NCI-H1436 treated with DMSO at 0.1 percent for 48 hours (cell line): ENCODE data around the gene LARP4B.

Experiments used
- DNase-seq: peaks from one replicate; lab custom pipeline; 2025; lab: John Stamatoyannopoulos, UW

LARP4B gene

GRCh38 chr10:824946-825345 lies 106.6 kb downstream of the LARP4B start:
- no peak for DNase-seq

DNA sequence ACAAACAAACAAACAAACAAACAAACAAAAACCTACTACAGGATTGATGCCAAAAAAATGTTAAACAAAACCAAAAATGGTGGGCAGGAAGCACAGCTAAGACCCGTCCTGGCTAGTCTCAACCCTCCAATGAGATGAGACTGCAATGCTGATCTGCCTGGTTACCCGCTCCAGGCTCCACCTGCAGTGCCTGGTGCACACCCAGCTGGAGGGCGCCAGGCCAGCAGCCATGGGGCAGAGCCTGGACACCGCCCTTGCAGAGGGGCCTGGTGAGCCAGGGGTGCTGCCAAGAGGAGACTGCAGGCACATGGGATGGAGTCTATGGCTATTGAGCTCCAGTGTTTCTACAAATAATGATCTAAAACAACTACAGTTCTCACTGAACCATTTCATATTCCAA lies 107.0 kb downstream of the LARP4B start:
- DNase-seq: no peak

- DNase-seq: no peak
Measured at GRCh38 chr10:822661-823367, 108.7 kb downstream of the LARP4B start.

GRCh38 chr10:822197-822596 lies 109.3 kb downstream of the LARP4B start:
- DNase-seq: no peak

- DNase-seq: no peak
Measured at GRCh38 chr10:821322-821721, 110.2 kb downstream of the LARP4B start.

DNA sequence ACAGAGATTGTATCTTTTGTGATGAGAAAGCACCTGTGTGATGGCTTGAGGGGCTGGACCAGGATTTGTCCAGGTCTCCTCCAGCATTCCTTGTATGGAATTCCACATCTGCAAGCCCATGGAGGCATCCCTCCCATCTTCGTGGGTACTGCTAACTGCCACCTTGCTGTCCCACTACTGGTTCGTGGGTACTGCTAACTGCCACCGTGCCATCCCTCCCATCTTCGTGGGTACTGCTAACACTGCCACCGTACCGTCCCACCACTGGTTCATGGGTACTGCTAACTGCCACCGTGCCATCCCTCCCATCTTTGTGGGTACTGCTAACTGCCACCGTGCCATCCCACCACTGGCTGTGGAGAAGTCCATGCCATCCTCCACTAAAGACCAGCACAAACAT lies 111.7 kb downstream of the LARP4B start:
- DNase-seq: no peak

GRCh38 chr10:819326-819725 lies 112.2 kb downstream of the LARP4B start:
- DNase-seq: no peak

GRCh38 chr10:818526-819220 lies 112.8 kb downstream of the LARP4B start:
- no peak for DNase-seq

- DNase-seq: no peak
Measured at GRCh38 chr10:818010-818409, 113.5 kb downstream of the LARP4B start.

GRCh38 chr10:817371-817770 lies 114.1 kb downstream of the LARP4B start:
- DNase-seq: no peak

- no peak for DNase-seq
Measured at GRCh38 chr10:816958-817357, 114.5 kb downstream of the LARP4B start.

DNA sequence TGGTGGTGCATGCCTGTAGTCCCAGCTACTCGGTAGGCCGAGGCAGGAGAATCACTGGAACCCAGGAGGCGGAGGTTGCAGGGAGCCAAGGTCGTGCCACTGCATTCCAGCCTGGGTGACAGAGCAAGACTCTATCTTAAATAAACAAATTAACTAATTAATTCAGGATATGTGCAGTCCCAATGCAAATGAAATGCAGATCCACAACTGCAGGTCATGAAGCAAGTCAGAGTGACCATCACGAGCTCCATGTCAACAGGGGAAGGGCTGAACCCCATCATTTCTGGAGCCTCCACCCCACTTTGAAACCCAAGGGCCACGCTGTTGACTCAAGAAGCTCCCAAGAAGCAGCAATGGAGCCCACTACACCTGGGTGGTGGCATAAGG lies 115.4 kb downstream of the LARP4B start:
- no peak for DNase-seq

DNA sequence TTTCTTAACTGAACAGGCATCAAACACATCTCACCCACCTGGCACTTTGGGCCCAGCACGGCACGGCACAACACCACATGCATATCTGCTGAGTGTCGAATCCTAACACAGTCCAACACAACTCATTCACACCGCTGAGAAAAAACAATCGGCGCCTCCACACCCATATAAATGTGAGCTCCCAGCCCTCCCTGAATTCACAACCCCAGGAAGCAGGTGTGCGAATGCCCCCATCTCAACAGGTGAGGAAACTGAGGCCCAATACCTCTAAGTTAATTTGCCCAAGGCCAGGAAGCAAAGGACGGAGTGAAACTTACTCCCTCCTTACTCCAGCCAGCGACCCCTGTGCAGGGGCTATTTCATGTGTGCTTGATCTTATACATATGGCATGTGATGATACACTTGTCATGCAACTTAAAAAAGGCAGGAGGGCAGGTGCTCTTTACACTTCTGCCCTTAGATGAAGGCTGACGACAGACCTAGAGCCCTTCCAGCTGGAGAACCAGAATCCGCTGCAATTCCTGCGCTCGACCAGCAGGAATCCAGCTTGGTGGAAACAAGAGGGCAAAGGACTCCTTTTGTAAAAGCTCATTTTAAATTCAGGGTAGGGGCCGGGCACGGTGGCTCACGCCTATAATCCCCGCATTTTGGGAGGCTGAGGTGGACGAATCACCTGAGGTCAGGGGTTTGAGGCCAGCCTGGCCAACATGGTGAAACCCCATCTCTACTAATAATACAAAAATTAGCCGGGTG lies 116.0 kb downstream of the LARP4B start:
- no peak for DNase-seq

GRCh38 chr10:814536-815302 lies 116.8 kb downstream of the LARP4B start:
- no peak for DNase-seq

DNA sequence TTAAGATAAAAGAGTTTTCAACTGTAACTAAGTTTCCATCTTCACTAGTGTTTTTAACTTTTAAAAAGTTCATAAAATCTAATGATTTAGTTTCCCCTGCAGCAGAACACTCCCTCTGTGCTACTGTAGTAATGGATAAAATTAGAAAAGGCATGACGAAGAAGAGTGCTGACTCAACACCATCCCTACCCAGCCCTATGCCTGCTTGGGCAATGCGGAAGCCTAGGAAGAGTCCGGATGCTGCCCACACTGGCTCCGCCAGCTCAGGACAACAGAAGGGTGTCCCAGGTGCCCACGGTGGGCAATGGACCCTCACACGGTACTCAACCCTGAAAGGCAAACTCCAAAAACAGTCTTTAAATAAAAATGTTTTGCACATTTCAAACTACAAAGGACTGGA lies 118.2 kb downstream of the LARP4B start:
- no peak for DNase-seq

- no peak for DNase-seq
Measured at GRCh38 chr10:812787-813186, 118.7 kb downstream of the LARP4B start.

DNA sequence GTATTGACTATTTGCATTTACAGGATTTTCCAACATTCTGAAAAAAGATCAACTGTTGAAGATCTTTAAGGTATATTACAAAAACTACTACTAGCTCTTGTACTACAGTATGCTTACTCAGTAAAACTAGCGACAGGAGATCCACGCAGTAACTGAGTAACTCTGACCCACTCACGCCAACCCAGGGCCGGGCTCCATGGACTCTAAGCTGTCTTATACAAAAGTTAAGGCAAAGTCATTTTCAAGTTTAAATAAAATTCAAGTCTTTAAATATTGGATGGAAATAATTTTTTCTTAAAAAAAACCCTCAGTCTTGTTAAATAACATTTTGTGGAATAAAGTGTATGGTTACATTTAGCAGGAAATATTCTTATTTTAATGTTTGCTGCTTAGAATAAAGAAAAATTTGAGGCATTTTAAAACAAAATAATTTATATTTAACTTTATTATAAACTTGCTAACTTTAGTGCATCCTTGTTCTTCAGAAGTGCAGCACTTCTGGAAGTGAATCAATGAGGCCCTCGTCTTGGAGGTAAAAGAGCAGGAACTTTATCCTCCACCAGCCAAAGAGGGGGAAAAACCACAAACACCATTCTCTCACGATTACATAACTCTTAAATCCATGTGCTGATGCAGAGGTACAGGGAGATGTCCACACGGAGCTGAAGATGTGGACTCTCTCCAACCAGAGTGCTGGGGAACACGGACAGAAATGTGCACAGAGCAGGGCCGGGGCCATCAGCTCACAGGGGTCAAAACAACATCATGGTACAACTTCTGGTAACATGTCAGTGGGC lies 119.9 kb downstream of the LARP4B start:
- DNase-seq: no peak

DNA sequence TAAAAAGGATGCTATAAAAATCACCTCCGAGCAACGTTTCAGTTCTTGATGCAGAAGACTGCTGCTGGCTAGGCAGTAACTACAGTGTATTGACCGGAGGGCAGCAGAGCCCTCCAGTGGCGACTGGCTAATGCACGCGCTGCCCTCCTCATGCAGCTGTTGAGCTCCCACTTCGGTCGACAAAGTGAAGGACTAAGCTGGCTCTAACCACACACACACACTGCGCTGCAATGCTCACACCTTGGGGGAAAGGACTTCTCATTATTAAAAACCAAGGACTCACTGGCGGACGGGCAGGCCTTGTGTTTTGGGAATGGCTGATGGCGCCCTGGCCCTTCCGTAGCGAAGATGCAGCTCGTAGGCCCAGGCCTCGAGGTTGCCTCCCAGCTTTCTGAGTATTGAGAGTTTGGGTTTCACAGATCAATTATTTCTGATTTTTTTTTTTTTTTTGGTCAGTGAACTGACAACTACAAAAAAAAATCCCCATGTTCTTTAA lies 121.1 kb downstream of the LARP4B start:
- peak; percentile 0 for DNase-seq

DNA sequence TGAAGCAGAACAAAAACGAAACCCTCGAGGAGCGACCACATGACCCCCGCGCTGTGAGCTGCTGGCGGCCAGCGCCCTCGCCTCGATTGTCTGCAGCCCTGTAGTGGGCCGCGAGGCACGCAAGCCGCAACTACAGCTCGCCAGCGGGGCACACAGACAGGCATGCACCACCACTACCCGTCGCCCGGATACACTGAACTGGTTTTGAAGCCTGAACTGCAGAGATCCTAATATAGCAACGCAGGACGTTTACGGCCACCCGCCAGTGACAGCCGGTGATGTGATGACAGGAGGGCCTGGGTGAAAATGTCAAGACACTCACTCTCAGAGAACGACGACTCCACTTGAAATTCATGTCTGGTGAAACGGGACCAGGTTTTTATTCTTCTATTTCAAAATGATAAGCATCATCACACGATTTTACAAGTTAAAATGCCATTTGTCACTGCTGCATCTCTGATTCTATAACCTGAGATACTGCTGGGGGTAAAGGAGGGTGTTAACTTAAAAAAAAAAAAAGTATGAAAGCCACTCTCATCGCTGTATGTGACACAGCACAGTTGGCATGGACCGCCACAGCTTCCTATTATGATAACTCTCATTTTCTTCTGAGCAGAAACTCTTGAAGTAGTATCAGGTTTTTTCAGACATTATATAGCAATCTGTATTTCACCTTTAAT lies 121.7 kb downstream of the LARP4B start:
- DNase-seq: no peak

GRCh38 chr10:807958-808353 lies 123.5 kb downstream of the LARP4B start:
- DNase-seq: no peak
